BE2C (cell line): ENCODE data around the gene TKT.
"Not testable (repeated sequence)": the region's sequence is repeated elsewhere in the genome, so short reads cannot be mapped to it uniquely, and the experiment has no call there.

ENCODE experiments used
- DNase-seq: peaks from one replicate; pipeline ENCODE4 v3.0.0-alpha.2; 2020
- H3K27me3 ChIP-seq: fragments of 250-450 bp; sonication (Bioruptor Pico); 2 replicates; pipeline ENCODE4 v1.5.1; 2020; ENCODE audit warnings: mild to moderate bottlenecking
- H3K36me3 ChIP-seq: fragments of 250-450 bp; sonication (Bioruptor Pico); 2 replicates; pipeline ENCODE4 v1.5.1; 2020; ENCODE audit warnings: mild to moderate bottlenecking
- H3K4me1 ChIP-seq: fragments of 250-450 bp; sonication (Bioruptor Pico); 2 replicates; pipeline ENCODE4 v1.5.1; 2020
- H3K4me3 ChIP-seq: 2 replicates; pipeline ENCODE4 v1.5.1; 2011; ENCODE audit warnings: low read depth, low read length
- H3K9me3 ChIP-seq: fragments of 250-450 bp; sonication (Bioruptor Pico); 2 replicates; pipeline ENCODE4 v1.5.1; 2020
- TF ChIP-seq, protein P1 (sequence below): IDR thresholded peaks from 2 replicates; pipeline ENCODE4 v1.5.1; 2012; ENCODE audit warnings: mild to moderate bottlenecking, low read depth, low read length

The TKT gene

GRCh38 chr3:53274938-53275605, 19.2 kb upstream of the TKT start:
- TF ChIP-seq, protein P1, sequence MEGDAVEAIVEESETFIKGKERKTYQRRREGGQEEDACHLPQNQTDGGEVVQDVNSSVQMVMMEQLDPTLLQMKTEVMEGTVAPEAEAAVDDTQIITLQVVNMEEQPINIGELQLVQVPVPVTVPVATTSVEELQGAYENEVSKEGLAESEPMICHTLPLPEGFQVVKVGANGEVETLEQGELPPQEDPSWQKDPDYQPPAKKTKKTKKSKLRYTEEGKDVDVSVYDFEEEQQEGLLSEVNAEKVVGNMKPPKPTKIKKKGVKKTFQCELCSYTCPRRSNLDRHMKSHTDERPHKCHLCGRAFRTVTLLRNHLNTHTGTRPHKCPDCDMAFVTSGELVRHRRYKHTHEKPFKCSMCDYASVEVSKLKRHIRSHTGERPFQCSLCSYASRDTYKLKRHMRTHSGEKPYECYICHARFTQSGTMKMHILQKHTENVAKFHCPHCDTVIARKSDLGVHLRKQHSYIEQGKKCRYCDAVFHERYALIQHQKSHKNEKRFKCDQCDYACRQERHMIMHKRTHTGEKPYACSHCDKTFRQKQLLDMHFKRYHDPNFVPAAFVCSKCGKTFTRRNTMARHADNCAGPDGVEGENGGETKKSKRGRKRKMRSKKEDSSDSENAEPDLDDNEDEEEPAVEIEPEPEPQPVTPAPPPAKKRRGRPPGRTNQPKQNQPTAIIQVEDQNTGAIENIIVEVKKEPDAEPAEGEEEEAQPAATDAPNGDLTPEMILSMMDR: no peak
- H3K9me3 ChIP-seq: no peaks in the 10 kb centered on the region
- H3K36me3 ChIP-seq: no peaks in the 10 kb centered on the region
- H3K4me1 ChIP-seq: peaks cover 5% of the 10 kb centered on the region; the same call in 1 of the 2 replicates
- H3K27me3 ChIP-seq: no peaks in the 10 kb centered on the region
- no peak overlapping the region for H3K4me3 ChIP-seq
- no peak for DNase-seq

- H3K9me3 ChIP-seq: no peaks in the 10 kb centered on the region
- no peak for DNase-seq
- TF ChIP-seq, protein P1: no peak
- no peak overlapping the region for H3K4me3 ChIP-seq
- no peaks in the 10 kb centered on the region for H3K27me3 ChIP-seq
- no peaks in the 10 kb centered on the region for H3K36me3 ChIP-seq
- peaks cover 5% of the 10 kb centered on the region; the same call in 1 of the 2 replicates for H3K4me1 ChIP-seq
These were observed 17.4 kb upstream of the TKT start for GRCh38 chr3:53273146-53273670.

GRCh38 chr3:53269888-53270880, 14.4 kb upstream of the TKT start:
- H3K9me3 ChIP-seq: no peaks in the 10 kb centered on the region
- H3K4me1 ChIP-seq: peaks cover 5% of the 10 kb centered on the region; the same call in 1 of the 2 replicates
- no peak overlapping the region for H3K4me3 ChIP-seq
- no peaks in the 10 kb centered on the region for H3K36me3 ChIP-seq
- peak; percentile 85 for DNase-seq
- TF ChIP-seq, protein P1: no peak
- H3K27me3 ChIP-seq: no peaks in the 10 kb centered on the region

- H3K4me3 ChIP-seq, H3K9me3 ChIP-seq, H3K4me1 ChIP-seq, DNase-seq, H3K36me3 ChIP-seq, H3K27me3 ChIP-seq: not testable (repeated sequence)
These were observed 13.4 kb upstream of the TKT start for GRCh38 chr3:53269193-53269592.

DNA sequence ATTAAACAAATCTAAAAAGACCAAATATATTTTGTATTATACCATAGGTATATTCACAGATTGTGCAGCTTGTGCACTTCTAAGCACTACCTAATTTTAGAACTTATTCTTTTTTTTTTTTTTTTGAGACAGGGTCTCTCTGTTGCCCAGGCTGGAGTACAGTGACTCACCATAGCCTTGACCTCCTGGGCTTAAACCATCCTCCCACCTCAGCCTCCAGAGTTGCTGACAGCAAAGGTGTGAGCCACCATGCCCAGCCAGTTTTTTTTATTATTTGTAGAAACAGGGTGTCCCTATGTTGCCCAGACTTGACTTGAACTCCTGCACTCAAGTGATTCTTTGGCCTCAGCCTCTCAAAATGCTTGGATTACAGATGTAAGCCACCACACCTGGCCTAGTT, 11.9 kb upstream of the TKT start:
- H3K36me3 ChIP-seq: no peaks in the 10 kb centered on the region
- DNase-seq: no peak
- peaks cover 5% of the 10 kb centered on the region; the same call in 1 of the 2 replicates for H3K4me1 ChIP-seq
- H3K9me3 ChIP-seq: no peaks in the 10 kb centered on the region
- no peaks in the 10 kb centered on the region for H3K27me3 ChIP-seq
- H3K4me3 ChIP-seq: no peak overlapping the region
- TF ChIP-seq, protein P1: no peak

DNA sequence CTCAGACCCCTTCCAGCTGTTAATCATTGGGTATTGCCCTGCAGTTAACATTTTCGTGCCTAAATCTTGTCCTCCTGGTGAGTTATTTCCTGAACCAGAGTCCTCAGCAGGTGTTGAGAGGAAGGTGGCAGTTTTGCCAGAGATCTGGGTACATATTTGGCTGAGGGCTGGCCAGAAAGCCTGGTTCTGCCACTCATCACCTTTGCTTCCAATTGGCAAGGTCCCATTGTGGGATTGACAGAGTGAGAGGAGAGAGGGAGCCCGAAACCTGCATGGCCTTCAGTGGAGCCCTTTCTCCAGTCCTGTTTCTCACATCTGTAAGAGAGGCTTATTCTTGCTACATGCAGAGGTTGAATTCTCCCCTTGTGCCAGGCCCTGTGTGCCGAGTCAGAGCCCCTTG, 8.9 kb upstream of the TKT start:
- Histone ChIP-seq H3K4me1 (peaks cover 4% of the 10 kb centered on the region; the same call in 1 of the 2 replicates), H3K9me3 (no peaks in the 10 kb centered on the region), H3K4me3 (no peak overlapping the region), H3K27me3 (no peaks in the 10 kb centered on the region), H3K36me3 (no peaks in the 10 kb centered on the region)
- no peak for DNase-seq
- TF ChIP-seq, protein P1: no peak
